Daoy (cell line): ENCODE results near the gene COL21A1. TPM values are rescaled to one million over a fixed set of nuclear protein-coding genes. Genes with fewer than 3 reads are reported as not detected.
A peak's percentile ranks its signal among the peaks of the same experiment; 100 is the strongest.

Experiments used
- DNase-seq: peaks from one replicate; pipeline ENCODE4 v3.0.0-alpha.2; 2015; ENCODE audit warnings: low read depth
- total RNA-seq: library from RNA; depleted of rRNA; stranded (reverse); fragments of >200 nt; shearing (Covaris generic); gene quantifications from 2 replicates; pipeline ENCODE4 v1.2.3, GENCODE V29; 2014

COL21A1 gene
- total RNA-seq, 1 experiment from 2014 or later: 0.06 TPM

DNA sequence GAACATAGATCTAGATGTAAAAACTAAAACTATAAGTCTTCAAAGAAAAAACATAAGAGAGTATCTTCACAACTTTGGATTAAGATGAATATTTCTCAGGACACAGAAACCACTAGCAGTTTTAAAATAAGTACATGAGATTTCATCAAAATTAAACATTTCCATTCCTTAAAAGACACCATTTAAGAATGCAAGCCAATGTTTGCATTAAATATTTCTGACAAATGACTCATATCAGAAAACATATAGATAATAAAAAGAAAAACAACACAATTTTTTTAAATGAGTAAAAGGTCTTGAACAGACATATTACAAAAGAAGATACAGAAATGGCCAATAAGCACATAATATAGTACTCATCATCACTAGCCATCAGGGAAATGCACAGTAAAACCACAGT lies 59.7 kb downstream of the COL21A1 start:
- no peak for DNase-seq

DNA sequence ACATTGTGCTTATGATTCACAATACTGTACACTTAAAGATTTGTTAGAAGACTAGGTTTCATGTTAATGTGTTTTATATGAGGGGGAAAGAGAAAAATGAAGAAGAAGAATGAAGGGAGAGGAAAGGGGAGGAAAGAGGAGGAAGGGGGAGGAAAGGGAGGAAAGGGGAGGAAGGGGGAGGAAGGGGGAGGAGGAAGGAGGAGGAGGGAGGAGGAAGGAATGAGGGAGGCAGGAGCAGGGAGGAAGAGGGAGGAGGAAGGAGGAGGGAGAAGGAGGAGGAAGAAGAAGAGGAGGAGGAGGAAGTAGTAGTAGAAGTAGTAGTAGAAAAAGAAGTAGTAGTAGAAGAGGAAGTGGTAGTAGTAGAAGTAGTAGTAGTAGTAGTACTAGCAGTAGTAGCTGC lies 70.6 kb downstream of the COL21A1 start:
- no peak for DNase-seq

DNA sequence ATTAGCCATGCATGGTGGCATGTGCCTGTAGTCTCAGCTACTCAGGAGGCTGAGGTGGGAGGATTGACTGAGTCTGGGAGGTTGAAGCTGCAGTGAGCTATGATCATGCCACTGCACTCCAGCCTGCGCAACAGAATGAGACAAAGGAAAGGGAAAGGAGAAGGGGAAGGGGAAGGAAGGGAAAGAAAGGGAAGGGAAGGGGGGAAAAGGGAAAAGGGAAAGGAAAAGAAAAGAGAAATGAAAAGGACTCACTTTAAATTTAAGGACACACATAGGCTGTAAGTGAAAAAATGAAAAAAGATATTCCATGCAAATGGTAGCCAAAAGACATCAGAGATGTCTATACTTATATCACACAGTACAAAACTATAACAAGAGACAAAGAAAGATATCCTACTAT lies 74.2 kb downstream of the COL21A1 start:
- DNase-seq: no peak

DNA sequence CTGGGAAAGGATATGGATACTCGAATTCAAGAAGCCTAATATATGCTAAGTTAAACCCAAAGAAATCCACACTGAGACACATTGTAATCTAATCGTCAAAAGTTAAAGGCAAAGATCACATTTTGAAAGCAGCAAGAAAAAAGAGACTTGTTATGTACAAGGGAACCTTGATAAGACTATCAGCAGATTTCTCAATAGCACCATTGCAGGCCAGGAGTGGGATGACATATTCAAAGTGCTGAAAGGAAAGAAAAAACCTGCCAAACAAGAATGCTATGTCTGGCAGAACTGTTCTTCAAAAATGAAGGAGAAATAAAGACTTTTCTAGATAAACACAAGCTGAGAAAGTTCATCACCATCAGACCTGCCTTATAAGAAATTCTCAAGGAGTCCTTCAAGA lies 75.2 kb downstream of the COL21A1 start:
- no peak for DNase-seq

- DNase-seq: no peak
Observed at GRCh38 chr6:56169366-56169765, 78.0 kb downstream of the COL21A1 start.

DNA sequence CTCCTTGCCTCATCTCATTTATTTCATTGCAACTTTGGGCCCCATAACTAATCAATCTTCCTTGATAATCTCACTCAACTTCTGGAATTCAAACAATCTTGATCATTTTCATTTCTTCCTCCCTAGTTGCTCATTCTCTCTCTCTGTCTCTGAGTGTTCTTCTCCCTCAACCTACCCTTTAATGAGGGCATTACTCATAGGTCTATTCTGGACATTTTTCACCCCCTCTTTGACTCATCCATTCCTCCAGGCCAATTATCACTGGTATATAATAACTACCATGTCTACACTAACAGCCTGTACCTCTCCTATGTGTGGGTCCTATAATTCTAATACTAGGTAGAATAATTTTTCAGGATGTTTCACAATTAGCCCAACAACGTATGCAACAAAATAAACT lies 78.8 kb downstream of the COL21A1 start:
- peak; percentile 17 for DNase-seq

DNA sequence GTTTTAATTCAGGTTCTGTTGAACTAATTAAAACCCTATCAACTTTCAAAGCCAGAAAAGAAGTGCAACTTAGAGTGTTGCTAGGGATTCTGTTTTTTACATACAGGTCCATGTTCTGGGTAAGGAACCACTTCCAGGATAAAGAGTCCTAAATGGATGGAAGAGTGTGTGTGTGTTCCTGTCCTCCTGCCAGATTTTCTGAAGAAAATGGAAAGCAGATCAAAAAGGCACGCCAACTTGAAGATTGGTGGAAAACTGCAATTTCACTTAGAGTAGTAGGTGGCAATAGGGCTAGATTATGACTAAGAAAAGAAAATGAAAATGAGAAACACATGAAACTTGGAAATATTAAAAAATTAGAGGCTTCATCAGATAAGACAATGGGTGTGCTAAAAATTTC lies 85.3 kb downstream of the COL21A1 start:
- DNase-seq: no peak

DNA sequence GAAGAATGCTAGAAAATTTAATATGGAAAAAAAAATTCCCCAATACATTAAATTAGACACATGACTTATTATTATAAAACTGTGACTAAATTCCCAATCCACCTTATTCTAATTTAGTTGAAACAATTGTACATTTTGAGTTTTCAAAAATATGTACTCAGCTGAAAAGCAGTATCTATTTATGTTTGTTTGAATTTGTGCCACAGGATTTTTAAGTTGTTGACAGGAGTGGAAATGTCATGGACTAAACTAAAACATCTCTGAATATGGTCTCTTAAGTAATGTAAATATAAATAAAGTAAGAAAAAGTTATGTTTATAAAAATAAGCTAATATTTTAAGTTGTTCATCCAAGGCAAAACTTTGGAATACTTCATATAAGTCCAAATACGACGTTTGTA lies 86.9 kb downstream of the COL21A1 start:
- DNase-seq: no peak

DNA sequence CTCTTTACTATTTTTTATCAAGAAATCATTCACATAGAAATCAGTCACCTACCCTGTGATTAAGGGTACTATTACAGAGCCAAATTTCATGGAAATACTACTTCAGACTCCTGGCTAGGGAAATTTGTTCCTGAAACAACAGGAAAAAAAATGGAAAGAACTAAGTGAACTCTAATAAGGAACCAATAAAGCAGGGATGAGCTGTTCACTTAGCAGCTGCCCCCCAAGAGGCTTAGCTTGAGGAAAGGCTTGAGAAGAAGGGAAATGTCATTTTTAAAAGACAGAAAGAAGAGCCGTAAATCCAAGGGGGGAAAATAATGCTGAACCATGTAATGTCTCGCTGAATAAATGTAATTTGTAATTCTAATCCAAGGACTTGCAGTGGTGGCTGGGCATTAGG lies 88.8 kb downstream of the COL21A1 start:
- DNase-seq: no peak

DNA sequence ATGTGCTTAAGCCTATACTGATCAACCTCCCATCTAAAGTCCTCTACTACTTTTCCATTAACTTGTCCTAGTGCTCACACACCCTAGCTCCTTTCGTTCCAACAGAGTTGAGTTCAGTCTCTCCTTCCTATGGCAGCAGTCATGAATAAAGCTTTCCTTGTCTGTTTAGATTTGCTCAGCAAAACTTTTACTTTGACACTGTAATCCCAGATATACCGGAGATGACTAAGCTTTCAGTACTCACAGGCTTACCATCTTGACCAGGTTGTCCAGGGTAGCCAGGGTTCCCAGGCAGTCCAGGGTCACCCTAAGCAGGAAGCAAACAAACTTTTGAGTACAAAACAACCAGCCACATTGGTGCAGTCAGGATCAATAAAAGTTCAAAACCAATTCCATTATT lies 90.7 kb downstream of the COL21A1 start:
- DNase-seq: peak; percentile 29

DNA sequence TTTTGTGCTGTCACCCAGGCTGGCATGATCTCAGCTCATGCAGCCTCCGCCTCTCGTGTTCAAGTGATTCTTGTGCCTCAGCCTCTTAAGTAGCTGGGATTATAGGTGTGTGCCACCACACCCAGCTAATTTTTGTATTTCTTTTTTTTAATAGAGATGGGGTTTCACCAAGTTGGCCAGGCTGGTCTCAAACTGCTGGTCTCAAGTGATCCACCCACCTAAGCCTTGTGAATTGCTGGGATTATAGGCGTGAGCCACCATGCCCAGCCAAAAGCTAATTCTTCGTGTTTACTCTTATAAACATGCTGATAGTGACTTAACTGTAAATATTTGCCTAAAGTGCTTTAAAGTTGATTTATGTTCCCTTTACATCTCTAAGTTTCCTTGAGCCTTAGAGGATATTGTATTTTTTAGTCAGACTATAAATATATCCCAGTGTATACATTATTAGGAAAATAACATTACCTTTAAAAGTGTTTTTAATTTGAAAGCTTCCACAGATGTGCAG lies 91.7 kb downstream of the COL21A1 start:
- no peak for DNase-seq

- no peak for DNase-seq
Observed at GRCh38 chr6:56154076-56154475, 93.3 kb downstream of the COL21A1 start.

DNA sequence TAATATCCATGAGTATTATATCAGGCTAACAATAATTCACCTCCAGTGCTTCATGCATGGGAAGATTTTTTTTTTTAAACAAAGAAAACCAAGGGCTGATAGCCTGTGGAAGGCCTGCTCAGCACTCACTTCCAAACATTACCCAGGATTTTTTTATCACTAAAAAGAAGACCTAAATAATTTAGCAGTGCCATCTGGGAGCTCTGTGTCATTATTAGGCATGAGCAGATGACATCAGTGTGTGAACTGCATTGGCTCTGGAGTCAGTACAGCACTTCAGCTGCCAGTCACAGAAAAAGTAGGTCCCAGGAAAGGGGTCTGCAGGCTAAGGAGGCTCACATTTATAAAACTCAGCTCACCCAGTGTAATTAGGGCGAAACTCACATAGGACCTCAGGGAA lies 94.8 kb downstream of the COL21A1 start:
- no peak for DNase-seq

DNA sequence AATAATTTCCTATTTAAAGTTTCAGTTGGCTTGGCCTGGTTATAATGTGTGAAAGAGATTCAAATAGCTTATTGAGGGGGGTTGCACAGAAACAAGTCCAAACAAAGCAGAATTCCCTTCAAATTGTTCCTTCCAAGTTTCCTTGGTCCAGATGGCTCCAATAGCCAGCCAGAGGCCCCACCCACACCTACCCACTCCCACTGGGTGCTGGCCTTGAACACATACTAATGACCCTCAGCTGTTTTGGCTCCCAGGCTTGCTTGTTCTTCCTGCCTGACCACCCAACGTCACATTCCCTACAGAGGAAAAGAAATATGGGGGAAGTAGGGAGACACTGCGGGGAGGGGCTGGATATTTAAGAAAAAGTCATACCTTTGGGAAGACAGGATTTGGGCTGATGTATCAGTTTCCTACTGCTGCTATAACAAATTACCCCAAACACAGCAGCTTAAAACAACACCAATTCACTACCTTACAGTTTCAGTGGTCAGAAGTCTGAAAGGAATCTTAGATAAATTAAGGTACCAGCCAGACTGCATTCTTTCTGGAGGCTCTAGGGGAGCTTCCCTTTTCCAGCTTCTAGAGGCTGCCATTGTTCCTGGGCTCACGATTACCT lies 95.7 kb downstream of the COL21A1 start:
- DNase-seq: no peak

DNA sequence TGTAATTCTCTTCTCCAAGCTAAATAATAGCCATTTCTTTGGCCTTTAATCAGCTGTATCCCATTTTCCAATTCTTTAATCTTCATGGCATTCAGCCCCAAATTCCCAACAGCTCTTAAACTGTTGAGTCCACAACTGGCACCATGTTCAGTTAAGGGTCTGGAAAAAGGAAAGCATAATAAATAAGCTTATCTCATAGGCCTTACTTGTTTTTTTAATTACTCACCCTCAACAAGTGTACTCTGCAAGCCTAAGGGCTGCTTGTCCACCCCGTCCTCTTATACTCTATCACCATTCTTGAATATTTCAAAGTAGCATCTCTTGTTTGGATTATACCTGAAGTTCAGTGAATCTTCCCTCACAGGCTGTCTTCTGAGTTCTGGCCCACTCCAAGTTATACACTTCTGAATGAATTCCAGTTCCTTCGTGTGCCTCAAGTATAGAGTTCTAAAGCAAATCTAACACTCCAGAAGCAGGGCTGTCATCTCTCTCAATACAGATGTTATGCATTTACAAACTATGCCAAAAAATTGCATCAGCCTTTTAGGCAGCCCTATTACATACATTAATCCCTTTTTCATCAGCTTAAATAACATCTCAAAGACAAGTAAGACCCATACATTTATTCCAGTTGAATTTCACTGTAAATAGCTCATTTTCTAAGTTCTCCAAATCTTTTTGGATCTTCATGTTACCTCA lies 98.7 kb downstream of the COL21A1 start:
- peak; percentile 35 for DNase-seq

GRCh38 chr6:56147766-56148165 lies 99.6 kb downstream of the COL21A1 start:
- DNase-seq: no peak

GRCh38 chr6:56146086-56146485 lies 101.3 kb downstream of the COL21A1 start:
- DNase-seq: no peak

DNA sequence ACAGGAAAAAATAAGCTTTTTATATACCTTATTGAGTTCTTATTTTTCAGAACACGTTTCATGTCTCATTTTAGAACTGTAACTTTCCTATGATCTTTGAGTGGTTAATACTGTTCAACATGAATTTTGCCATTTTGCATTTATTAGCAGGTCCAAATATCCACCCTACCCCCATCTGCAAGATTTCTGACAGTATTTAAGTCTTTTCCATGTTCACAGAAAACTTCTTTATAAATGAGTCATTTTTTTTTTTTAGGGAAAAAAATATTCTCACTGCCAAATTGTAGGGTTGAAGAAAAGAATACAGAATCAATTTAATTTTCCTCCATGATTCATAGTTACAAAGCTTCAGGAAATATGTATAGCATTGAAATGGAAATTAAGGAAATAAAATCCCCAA lies 101.8 kb downstream of the COL21A1 start:
- no peak for DNase-seq

GRCh38 chr6:56144538-56145324 lies 102.6 kb downstream of the COL21A1 start:
- peak; percentile 86 for DNase-seq

GRCh38 chr6:56143796-56144195 lies 103.6 kb downstream of the COL21A1 start:
- peak; percentile 2 for DNase-seq

- no peak for DNase-seq
Observed at GRCh38 chr6:56140090-56140489, 107.3 kb downstream of the COL21A1 start.

DNA sequence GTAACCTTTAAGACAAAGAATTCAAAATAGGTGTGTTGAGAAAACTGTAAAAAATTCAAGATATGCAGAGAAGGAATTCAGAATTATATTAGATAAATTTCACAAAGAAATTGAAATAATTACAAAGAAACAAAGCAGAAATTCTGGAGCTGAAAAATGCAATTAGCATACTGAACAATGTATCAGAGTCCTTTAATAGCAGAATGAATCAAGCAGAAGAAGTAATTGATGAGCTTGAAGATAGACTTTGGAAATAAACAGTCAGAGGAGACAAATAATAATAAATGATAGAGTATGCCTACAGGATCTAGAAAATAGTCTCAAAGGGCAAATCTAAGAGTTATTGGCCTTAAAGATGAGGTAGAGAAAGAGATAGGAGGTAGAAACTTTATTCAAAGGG lies 131.7 kb downstream of the COL21A1 start:
- DNase-seq: no peak

DNA sequence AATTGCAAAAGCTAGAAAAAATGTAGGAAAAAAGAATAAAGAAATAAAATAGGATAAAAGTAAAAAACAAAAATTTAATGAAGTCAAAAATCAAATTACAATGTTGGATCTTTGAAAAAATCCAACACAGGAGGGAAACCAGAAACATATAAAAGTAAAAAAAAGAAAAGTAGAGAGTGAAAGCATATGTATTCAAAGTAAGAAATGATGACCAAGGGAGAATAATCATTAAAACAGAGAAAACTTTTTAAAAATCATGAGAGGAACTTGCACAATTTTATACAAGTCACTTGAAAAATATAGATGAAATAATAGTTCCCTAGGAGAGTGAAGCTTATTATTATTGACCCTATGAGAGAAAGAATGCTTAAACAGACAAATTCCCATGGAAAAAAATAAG lies 138.2 kb downstream of the COL21A1 start:
- DNase-seq: no peak
